Measurements from ENCODE around the gene GC.
"Not testable (repeated sequence)": the region's sequence is repeated elsewhere in the genome, so short reads cannot be mapped to it uniquely, and the experiment has no call there.

GC gene

DNA sequence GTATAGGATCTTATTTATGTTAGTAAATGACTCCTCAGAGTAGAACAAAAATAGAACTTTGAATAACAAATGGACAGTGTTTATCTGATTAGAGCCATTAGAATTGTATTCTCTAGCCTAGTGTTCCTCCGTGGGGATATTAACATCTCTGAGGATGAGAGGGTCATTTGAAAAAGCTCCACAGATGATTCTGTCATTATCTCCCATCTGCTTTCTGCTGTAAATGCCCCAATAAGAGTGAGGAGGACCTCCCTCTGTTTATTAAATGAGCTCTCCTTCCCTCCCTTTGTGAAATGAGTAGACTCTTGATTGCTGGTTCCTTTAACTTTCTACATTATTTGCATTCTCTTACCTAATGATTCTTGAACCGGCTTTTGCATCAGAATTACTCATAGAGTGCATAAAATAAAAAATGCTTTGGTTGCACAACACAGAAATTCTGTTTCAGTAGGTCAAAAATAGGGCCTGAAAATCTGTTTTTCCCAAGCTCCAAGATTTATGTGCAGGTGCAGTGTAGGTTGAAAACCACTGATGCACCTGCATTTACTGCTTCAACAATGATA lies 18.0 kb downstream of the GC start:
- no peak for DNase-seq

- no peak for DNase-seq
Observed at GRCh38 chr4:71765350-71765749, 18.5 kb downstream of the GC start.

DNA sequence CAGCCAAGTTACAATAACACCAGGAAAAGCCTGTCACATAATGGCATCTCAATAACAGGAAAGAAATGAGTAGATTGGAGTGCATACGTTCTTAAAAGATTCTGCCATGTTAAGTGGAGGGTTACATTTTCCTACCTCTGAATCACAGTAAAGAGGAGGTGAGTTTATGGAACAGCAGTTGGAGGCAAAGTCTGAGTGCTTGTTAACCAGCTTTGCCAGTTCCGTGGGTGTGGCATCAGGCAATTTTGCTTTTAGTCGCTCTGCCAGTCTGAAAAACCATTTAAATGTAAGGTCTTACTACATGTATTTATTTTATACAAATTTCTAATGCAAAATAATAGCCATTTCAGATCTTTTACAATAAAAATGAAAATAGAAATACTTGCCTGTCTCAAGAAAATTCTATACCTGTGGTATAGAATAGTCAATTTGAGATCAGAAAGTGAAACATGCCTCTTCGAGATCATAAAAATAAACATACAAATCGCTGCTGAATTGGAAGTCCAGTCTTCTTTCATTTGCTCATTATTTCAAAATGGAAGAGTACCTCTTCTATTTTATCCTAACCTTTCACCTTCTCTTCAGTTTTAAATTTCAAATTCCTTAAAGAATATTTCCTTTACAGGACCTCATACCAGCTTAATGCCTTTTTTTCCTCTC lies 31.4 kb downstream of the GC start:
- DNase-seq: no peak

- no peak for DNase-seq
Observed at GRCh38 chr4:71749008-71749594, 34.8 kb downstream of the GC start.

DNA sequence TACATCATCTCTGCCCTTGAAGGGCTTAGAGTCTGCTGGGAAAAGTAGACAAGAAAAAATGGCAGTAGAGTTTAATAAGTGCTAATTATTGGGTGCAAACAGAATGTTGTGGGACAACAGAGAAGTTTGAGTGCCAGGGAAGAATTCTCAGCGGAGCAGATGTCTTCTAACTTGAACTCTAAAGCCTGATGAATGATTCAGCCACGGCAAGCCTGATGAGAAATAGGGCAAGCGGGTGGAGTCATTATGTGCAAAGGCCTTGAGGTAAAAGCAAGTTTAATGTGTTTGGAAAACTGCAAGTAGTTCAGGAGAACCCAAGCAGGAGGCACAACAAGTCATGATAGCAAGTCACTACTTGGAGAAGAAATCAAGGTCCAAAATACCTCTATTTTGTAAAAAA lies 37.5 kb downstream of the GC start:
- DNase-seq: no peak

- not testable (repeated sequence) for DNase-seq
Observed at GRCh38 chr4:71738782-71739181, 45.1 kb downstream of the GC start.

GRCh38 chr4:71732706-71733105 lies 51.2 kb downstream of the GC start:
- DNase-seq: no peak

- DNase-seq: no peak
Observed at GRCh38 chr4:71732066-71732465, 51.8 kb downstream of the GC start.

- no peak for DNase-seq
Observed at GRCh38 chr4:71729856-71730255, 54.0 kb downstream of the GC start.

DNA sequence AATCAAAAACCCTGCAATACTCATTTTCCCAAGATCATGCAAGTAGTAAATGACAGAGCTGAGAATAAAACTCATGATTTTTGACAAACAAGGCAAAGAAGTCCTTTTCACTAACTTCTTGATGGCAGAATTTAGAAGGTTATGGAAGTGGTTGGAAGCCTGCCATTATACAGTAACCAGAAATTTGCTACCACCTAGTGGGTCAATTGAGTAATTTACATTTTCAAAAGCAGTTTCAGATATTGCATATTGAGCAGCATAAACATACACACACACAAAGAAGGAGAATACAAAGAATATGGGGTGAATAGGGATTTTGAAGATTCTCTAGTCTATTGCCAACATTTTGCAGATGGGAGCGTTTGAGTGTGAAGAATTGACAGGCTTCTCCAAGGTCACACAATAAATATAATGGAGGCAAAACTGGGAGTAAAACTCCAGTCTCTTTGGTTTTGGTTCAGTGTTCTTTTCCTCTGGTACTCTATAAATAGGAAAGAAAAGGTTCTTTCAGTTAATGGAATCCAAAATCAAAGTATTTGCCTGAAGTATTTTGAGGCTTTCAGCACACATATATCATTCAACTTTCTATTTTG lies 70.2 kb downstream of the GC start:
- DNase-seq: peak in 1 of 5 donors; percentile 1

GRCh38 chr4:71711985-71712348 lies 71.9 kb downstream of the GC start:
- DNase-seq: no peak

DNA sequence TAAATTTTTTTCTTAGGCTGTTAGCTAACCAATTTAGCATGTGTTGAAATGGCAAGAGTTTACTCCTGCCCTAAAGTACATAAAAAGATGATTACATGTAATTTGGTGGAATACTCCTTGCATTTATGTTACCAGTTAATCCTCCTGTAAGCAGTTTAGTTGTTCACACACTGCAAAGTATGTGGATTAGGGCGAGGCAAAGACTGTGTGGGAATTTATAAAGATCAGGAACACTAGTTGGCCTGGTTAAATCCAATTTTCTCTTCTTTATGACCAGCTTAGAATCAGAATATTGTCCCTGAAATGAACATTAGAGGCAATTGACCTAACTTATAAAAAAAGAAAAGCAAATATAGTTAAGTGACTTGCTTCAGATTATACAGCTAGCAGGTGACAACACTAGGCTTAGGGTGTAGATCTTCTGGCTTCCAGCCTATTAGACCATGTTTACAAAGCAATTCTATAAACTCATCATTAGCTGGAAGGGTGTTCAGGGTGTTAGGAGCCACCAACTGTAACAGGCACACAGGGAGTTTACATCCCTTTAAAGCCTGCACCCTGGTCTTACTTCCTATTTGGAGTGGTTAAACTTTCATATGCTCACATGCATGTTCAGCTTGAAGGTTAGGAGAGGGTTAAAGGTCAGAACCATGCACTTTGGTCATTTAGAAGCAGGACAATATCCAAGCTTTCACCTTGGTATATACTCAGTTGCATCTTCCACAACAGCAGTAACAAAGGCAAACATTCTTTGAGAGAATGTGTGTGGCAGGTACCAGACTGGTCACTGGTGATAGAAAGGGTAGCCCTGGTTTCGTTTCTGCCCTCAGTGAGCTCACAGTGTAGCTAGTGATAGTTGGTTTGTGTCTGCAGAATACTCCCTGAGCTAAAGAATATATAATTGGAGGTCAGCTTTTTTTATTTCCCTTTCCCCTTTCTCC lies 72.6 kb downstream of the GC start:
- no peak for DNase-seq

DNA sequence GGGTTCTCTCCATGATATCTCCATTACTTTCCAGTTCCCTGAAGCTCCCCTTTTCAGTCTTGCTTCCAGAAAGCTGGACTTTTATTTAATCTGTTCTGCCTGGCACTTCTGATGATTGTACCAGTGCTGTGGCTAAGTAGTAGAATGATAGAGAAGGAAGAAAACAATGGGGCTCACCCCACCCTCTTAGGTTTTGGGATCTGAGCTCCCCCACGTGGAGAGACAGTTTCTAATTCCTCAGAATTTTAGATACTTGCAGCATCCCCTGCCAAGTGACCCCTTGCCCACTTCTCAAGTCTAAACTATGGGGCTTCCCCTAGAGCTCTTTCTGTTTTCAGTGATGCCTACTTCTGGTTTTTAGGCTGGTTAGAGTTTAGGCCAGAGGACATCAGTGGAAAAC lies 73.9 kb downstream of the GC start:
- no peak for DNase-seq

- no peak for DNase-seq
Observed at GRCh38 chr4:71698141-71698540, 85.7 kb downstream of the GC start.

DNA sequence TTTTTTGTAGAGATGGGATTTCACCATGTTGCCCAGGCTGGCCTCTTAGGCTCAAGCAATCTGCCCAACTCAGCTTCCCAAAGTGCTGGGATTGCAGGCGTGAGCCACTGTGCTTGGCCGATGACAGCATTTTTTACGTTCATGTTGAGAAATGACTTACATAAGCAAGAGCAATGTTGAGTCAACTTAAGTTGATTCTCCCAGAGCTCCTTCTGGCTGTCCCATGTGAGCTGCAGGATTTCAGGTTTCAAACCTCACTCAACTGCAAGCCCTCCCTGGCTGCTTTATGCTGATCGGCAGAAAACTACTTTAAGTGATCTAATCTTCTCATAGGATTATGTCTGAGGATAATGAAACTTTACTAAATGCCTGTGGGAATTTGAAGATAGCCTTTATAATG lies 86.8 kb downstream of the GC start:
- DNase-seq: no peak

GRCh38 chr4:71694961-71695360 lies 88.9 kb downstream of the GC start:
- DNase-seq: no peak

DNA sequence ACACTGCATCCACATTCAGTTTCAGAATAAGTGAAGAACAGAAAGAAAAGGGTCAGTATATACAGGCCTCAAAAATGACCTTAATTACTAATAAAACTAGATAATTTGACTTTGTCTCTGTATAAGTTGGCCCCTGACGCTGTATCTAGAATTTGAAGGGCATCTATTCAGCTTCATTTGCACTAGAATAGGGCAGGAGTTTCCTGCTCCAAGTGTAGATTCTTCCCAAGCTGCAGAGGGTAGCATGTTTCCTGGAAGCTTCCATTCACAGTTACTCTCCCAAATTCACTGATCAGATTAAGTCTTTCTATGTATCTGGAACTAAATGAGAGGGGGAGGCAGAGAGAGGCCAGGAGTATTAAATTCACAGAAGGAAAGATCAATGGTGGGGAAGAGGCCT lies 90.9 kb downstream of the GC start:
- no peak for DNase-seq

DNA sequence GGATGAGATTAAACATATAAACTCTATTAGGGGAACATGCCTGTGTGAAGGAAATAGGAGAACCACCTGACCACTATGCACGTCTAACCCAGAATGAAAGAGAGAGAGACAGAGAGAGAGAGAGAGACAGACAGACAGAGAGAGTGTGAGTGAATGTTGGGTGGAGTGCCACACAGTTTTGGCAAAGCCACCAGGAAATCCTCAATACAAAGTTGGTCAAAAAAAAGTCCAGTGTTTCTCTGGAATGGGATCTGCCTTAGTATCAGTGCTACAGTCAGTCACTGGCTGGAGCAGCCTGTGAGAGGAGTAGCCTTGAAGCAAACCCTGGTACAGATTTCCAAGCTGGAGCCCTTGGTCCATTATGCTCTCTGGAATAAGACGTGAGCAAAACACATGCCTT lies 91.7 kb downstream of the GC start:
- no peak for DNase-seq
